T-helper 1 cell treated with Interleukin-12 subunit alpha and Interleukin-12 subunit beta and Interleukin-4 antibody, amounts not matched to agents 30 ng/mL and 1 ng/mL, for 36 hours (primary cell): ENCODE data around the gene SHROOM3. TPM values are rescaled to one million over a fixed set of nuclear protein-coding genes. Genes with fewer than 3 reads are reported as not detected.

ENCODE experiments used
- intact Hi-C: fragments of 100-400 bp; cut with micrococcal nuclease; formaldehyde crosslinking; loops from one replicate; pipeline ENCODE4 v1.15.1; 2024
- total RNA-seq: library from RNA; stranded (reverse); gene quantifications from 2 replicates; pipeline ENCODE4 v1.2.3, GENCODE V29; 2022

SHROOM3 gene
- total RNA-seq, 1 donor from 2014 or later, result 0.02 TPM

- intact Hi-C loops, result no loop called here
Observed at GRCh38 chr4:76535603-76536372, 100.8 kb downstream of the SHROOM3 start.

DNA sequence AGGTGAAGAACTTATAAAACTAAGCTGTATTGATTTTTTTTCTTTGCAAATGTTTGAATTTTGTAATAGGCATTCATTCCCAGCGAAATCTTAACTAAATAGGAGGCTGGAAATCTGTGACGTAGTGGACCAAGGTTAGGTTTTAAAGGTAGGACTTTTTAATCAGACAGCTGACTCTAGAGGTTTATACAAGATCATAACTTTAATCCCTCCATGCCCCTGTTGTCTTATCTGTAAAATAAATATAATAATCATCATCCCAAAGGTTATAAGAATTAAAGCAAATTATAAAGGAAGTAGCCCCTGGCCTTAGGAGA is 101.3 kb downstream of the SHROOM3 start:
- intact Hi-C loops, result no loop called here

DNA sequence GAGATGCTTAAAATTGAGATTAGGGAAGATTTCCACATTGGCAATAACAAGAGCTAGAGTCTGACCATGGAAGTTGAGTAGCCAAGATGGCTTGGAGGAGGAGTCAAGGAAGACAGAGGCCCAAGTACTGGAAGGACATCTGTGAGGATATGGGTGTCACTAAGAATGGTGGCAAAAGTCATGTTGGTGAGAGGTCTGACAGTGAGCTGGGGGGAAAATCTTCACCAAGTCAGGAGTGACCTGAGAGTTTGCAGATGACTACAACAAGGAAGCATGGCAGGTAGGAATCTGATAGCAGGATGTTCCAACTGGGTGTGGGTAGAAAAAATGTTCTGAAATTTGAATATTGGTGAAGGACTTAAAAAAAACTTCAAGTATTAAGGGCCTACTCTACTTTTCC is 103.3 kb downstream of the SHROOM3 start:
- intact Hi-C loops, result no loop called here

GRCh38 chr4:76539979-76540378 is 105.0 kb downstream of the SHROOM3 start:
- intact Hi-C loops, result no loop called here

DNA sequence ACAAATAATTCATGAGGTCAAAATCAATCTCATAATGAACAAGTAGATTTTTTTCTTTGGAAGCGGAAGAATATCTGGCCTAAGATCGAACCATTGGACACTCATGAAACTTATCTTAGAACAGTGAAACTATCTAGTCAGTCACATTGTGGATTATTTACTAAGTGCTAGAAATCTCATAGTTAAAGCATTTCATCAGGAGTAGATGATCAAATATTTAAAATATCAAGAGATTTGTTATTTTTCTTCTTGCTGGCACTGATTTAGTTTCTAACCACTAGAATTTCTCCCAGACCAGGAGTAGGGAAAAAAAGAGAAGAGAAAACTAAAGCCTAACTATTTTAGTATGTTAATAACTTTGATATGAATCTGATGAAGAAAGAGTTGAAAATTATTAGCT is 105.5 kb downstream of the SHROOM3 start:
- intact Hi-C loops, result no loop called here

DNA sequence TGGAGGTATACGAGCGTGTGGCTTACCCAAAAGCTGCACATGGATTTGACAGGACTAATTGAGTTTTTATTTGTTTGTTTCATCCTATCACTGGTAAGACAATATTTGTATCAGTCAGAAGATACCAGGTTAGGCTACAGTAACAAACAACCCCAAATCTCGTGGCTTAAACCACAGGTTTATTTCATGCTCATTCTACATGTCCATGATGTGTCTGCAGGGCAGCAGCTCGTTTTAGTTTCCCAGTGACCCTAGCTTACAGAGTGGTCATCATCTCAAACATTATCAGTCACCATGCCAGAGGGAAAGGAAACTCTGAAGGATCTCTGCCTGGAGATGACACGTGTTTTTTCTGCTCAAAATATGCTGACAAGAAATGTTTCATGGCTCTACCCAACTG is 108.3 kb downstream of the SHROOM3 start:
- intact Hi-C loops, result no loop called here

DNA sequence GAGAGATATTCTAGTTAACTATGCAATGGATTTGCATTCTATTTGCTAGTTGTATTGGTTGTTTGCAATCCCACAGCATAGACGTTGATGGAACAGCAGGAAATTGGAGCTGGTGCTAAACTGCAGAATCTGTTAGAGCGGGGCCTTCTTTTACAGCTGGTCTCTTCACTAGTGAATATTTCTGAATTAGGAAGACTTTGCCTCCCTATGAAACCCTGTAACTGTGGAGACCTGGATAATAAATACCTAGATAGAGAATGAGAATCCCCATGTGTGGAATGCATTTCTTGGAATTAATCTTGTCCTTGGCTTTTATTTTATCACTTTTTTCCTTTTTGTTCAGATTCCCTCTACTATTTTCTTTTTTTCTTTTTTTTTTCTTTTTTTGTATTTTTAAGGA is 109.7 kb downstream of the SHROOM3 start:
- intact Hi-C loops, result loop anchor here (1.0 kb wide), 1 partner anchor 532 kb away; no protein-coding TSS in a partner anchor

DNA sequence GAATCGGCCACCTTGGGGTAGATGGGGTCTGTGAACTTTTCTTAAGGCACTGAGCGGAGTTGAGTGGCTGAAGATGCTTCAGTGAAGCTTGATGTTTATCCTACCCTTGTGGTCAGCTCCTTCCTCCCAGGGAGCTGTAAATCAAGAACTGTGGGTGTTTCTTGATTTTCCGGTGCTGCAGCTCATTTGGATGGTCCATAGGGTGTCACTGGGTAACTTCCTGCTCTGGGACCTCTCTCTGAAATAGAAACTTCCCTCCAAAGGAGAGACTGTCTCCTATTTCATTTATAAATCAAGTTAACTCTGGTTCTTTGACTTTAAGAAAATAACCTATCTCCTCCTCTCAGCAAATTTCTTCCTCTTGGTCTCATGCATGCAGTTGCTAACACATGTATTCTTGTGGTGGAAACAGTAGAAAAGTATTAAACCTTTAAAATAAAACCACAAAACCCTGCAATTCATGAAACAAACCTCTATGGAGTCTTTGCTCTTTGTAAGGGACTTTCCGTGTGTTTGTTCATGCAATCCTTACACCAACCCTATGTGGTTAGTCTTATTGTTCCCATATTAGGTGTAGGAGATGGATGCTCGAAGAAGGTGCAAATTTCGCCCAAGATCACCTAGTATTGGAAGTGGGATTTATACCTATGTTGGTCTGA is 110.3 kb downstream of the SHROOM3 start:
- intact Hi-C loops, result loop anchor here (1.0 kb wide), 1 partner anchor 531 kb away; no protein-coding TSS in a partner anchor

GRCh38 chr4:76546327-76546726 is 111.3 kb downstream of the SHROOM3 start:
- intact Hi-C loops, result no loop called here

DNA sequence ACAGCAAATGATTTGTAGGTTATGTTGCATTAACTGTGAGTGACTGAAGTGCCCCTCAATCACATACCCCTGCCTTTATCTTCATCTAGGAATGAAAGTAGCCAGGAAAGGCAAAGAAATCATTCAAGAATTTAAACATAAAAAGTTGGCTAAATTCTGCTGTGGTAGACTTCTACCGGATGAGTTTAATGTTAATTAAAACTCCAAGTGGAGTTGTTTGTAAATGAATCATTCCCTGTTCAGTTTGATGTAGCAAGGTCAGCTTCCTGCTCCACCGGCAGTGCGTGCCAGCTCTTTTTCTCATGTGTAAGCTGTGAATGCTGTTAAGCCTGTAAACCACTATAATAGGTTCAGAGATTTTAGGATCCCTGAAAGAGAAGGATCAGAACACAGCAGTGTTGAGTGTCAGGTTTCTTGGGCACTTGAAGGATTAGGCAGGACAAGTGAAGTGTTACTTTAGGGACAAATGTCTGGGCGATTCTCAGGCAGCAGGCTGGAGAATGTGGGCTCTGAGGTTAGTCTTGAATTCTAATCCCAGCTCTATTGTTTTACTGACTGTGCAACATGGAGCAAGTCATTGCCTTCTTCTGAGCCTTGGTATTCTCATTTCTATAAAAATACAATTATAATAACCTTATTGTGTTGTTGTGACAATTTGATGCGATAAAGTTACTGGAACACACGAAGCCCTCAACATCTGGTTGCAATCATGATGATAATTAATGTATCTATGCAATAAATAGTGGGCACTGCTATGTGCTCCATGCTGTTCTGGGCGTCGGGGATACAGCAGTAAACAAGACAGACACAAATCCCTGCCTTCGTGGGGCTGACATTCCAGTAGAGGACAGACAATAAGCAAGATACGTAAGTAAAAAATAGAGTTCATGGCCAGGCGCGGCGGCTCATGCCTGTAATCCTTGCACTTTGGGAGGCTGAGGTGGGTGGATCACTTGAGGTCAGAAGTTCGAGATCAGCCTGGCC is 112.0 kb downstream of the SHROOM3 start:
- intact Hi-C loops, result no loop called here

GRCh38 chr4:76548704-76549103 is 113.7 kb downstream of the SHROOM3 start:
- intact Hi-C loops, result no loop called here

DNA sequence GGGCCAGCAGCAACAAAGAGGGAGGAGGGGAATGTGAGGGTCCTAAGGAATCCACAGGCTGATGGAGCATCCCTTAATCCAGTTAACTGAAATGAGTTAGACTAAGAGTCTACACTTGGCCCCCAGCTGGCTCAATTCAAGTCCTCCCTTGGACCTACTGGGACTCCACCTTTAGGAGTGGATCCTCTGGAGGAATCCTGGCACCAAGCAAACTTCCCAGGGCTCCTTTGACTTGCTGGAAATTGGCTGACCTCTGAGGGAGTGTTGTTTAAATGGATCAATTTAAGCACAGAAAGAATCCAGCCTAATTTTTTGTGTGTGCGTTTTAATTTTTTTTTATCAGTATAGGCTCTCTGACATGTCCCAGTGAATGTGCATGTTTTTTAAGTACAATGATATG is 114.7 kb downstream of the SHROOM3 start:
- intact Hi-C loops, result loop anchor here (2.0 kb wide), 1 partner anchor 45 kb away; no protein-coding TSS in a partner anchor

GRCh38 chr4:76550966-76551780 is 116.1 kb downstream of the SHROOM3 start:
- intact Hi-C loops, result loop anchor here (2.0 kb wide), 1 partner anchor 46 kb away; no protein-coding TSS in a partner anchor

DNA sequence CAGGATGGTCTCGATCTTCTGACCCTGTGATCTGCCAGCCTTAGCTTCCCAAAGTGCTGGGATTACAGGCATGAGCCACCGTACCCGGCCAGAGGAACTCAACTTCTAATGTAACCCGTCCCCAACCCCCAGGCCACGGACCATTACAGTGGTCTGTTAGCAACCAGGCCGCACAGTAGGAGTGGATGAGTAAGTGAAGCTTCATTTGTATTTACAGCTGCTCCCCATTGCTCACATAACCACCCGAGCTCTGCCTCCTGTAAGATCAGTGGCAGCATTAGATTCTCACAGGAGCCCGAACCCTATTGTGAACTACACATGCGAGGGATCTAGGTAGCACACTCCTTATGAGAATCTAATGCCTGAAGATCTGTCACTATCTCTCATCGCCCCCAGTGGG is 119.6 kb downstream of the SHROOM3 start:
- intact Hi-C loops, result no loop called here

DNA sequence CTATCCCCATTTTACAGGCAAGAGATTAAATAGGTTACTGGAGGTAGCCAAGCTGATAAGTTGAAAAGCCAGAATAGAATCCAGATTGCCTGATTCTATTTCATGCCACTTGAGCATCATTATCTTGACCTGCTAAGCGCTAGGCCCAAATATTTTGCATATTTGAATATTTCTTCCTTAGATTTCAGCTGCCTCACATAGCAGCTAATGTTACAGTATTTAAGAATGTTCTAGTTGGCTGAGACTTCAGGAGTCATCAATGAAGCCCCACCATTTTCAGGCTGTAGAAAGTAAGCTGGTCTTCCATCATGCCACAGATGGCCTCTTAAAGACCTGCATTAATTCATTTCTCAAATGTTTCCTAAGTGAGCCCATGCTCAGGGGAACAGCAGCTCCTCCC is 121.4 kb downstream of the SHROOM3 start:
- intact Hi-C loops, result no loop called here

DNA sequence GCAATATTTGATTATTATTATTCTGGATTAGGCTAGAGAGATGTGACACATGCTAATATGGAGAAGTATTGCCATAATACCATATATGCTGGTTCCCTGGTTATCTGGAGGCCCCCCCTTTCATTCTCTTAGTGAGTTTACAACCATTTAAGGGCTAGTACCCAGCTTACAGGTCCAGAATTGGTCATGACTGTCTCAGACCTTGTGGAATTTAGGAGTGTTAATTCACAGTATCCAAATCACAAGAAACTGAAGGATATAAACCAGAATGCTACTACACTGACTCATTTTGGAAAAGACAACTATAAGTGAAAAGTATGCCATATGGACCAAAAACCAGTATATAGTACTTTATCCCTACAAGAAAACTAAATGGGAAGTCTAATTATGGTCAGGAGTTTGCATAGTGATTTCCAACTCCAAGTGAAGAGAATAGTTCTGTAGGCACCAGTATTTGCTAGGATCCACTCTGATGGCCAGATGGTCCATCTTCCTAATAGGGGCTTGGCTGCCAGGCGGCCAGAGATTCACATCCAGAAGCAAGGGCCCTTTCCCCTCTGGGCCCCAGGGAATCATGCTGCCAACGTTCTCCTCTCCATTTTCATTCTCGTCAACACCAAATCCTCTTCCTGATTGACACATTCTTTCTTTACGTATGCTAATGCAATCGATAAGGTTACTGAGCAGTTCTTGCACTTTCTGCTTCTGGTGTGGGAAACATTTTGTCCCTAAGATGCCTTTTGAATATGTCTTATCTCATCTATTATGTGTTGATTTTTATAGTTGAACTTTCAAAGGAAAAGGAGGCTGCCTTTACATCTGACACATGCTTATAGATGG is 123.6 kb downstream of the SHROOM3 start:
- intact Hi-C loops, result no loop called here

DNA sequence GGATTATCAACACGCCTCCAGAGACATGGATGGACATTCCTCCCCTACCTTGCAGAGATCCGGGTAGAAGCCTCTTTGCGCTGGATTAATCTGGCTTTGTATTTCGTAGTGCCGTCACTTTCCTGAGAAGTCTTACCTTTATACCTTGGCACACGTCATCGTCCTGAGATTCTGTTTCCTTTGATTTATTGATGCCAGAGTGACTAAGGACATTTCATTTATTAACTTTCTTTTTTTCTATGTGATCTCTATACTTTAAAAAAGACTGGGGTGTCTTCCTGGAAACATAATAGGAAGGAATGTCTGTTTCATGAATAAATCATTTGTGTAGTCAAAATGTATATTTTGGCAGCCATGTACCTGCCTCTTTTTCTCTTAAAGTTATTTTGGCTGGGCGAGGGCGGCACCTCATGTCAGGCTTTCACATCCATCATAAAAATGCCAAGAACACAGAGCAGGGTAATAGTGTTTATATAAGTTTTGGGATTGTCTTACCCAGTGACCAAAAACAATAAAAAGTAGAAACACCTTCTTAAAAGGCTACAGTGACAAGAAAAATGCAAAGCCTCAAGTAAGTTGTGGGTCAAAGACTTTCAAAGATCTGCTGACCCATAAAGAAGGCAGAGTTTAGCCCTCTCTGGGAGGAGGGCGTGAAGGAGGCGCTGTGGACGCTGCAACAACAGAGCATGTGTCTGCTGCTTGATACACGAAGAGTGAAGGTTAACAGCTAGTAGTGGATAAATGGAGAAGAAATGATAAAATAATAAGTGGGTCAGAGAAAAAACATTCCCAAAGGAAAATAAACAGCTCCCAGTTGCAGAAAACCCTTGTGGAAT is 124.4 kb downstream of the SHROOM3 start:
- intact Hi-C loops, result no loop called here

GRCh38 chr4:76562161-76562560 is 127.1 kb downstream of the SHROOM3 start:
- intact Hi-C loops, result loop anchor here (2.0 kb wide), 1 partner anchor 51 kb away; no protein-coding TSS in a partner anchor
